Measurements from ENCODE around the gene SPRY1.

The SPRY1 gene

DNA sequence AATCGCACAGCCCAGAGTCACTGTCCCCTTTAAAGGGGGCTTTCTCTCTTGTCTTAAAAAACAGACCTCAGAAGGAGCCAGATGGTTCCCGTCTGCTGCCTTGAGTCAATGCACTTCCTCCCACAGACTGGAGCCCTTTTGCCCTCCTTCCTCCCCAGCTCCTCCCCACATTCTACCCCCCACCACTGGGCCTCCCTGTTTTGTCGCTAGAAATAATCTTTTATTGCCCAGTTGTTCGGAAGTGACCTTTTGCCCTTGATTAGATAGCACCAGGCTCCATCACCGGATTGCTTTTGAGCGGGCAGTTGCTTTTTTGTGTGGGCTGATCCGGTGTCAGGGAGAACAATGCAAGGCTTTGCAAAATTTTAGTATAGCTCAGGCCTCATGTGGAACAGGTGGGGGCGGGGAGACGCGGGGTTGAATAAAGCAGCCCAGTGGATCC is 47.7 kb downstream of the SPRY1 start:
- no peak for DNase-seq (ENCODE audit: low spot score)

DNA sequence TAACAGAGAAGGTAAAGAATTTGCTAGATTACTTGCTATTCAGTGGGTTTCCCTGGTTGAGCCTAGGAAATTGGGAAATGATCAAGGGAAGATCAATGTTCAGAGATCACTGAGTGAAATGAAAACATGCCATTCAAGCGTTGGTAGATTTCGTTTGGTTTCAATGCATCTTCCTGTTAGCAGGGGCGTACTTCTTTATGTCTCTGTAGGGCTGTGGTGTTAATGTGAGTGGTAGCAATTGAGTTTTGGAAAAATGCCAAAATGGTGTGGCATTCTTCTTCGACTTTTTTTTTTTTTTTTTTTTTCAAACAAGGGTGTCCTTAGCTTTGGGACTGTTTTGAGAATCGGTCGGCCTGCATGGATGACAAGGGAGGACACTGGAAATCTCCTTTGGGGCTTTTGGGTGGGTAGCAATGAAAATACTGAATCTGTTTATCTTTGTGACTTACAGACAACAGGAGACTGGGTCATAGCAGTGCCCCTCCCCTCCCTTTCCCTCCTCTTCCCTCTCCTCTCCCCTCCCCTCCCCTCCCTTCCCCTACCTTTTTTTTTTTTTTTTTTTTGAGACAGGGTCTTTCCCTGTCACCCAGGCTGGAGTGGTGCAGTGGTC is 50.4 kb downstream of the SPRY1 start:
- DNase-seq (ENCODE audit: low spot score), result no peak

DNA sequence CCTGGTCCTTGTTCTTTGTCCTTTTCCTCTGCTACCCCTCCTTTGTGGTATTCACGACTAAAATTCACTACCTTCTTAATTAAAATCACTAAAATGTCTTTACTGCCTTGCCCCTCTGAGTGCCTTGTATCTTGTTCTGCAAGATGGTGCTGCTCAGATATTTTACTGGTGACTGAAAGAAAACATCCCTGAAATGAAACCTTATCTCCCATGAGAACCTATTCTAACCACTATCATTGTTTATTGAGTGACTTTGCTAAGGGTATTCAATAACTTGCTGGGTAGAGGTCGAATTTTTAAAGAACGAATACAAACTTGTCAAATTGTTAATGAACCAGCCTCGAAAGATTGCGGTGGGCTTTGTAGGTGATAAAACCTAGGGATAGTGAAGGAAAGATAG is 52.8 kb downstream of the SPRY1 start:
- DNase-seq (ENCODE audit: low spot score), result no peak

DNA sequence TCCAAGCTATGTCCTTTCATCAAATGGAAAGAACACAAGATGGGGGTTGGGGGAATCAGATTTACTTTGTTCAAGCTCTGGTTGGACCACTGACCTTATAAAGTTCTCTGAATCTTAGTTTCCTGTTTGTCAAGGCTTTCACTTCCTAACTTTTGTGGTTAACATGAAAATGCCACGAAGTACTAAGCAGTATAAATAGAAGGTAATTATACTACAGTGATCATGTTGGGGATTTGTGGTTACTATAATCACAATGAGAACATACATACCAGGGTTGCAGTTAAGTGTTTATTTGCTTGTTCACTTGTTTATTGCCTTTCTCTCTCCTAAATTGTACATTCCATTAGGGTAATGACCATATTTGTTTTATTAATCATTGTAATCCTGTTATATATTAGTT is 53.2 kb downstream of the SPRY1 start:
- no peak for DNase-seq (ENCODE audit: low spot score)

DNA sequence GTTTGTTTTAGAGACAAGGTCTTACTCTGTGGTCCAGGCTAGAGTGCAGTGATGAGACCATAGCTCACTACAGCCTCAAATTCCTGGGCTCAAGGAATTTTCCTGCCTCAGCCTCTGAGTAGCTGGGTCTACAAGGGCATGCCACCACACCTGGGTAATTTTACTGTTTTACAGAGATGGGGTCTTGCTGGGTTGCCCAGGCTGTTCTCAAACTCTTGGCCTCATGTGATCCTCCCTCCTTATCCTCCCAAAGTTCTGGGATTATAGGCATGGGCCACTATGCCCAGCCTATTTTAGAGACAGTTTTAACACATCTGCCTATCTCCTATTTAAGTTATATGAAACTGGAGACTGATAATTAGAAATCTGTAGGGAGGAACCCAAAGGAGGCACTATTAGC is 53.8 kb downstream of the SPRY1 start:
- no peak for DNase-seq (ENCODE audit: low spot score)

DNA sequence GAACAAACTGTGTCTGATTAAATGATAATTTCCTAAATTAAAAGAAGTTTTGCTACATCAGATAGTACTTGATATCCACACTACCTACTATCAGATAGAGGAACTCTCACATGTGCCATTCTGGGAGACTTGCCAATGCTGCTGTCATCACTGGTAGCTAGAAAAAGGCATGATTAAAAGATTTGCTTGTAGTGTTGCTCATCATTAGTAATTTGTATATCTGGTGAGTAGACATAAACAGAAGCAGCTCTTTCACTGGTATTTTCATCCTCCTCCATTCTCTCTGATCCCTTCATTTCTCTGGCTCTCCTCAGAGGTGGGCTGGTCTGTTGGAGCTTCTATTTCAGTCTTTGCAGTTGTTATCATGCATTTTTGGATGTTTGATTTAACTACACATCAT is 56.0 kb downstream of the SPRY1 start:
- DNase-seq (ENCODE audit: low spot score), result no peak

DNA sequence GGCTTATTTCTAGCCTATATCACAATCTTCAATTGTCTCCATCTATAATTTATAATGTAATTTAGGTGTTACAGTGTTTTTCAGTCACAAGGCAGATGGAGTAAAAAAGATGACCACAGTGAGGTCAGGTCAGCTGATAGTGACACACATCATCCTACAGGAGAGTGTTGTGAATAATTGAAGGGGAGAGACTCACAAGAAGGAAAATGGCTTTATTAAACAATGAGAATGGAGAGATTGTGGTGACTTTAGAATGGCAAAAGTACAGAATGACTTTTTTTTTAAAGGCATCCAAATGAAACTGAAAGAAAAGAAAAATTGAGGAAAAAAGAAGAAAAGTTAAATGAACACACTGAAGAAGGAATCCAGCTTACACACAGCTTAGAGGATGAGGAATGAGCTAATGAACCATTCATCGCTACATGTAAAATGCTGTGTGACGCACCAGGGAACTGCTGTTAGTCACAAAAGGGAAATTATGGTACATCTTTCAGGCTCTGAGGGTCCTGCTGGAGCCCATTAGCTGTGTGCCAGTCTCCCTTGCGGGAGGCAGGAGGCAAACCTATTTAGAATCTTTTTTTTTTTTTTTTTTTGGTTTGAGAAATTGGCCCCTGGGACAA is 56.6 kb downstream of the SPRY1 start:
- no peak for DNase-seq (ENCODE audit: low spot score)
